SK-N-SH treated with all-trans-retinoic acid at 6 μM for 48 hours (cell line): Measurements from ENCODE around the gene GRIK4.

Experiments used
- ATAC-seq: fragments of 200-7000 bp; cut with Tn5 transposase; 3 replicates; pipeline ENCODE4 v1.9.1; 2020; ENCODE audit warnings: mild to moderate bottlenecking, moderate library complexity
- BACH2 ChIP-seq: fragments of 250-450 bp; sonication (Bioruptor Pico); IDR thresholded peaks from 2 replicates; pipeline ENCODE4 v1.9.0; 2021; ENCODE audit warnings: mild to moderate bottlenecking, borderline replicate concordance
- CSDC2 ChIP-seq: fragments of 250-450 bp; sonication (Bioruptor Pico); IDR thresholded peaks from 2 replicates; pipeline ENCODE4 v1.5.0; 2020; ENCODE audit warnings: mild to moderate bottlenecking, moderate library complexity
- ISL1 ChIP-seq: fragments of 250-450 bp; sonication (Bioruptor Pico); IDR thresholded peaks from 2 replicates; pipeline ENCODE4 v2.1.2; 2022; ENCODE audit warnings: mild to moderate bottlenecking, moderate library complexity
- OSR1 ChIP-seq: fragments of 250-450 bp; sonication (Bioruptor Pico); IDR thresholded peaks from 2 replicates; pipeline ENCODE4 v1.8.0; 2022; ENCODE audit warnings: moderate library complexity, mild to moderate bottlenecking, inconsistent platforms
- PPARA ChIP-seq: fragments of 250-450 bp; sonication (Bioruptor Pico); IDR thresholded peaks from 2 replicates; pipeline ENCODE4 v1.5.0; 2020; ENCODE audit warnings: mild to moderate bottlenecking, borderline replicate concordance
- RARB ChIP-seq: fragments of 250-450 bp; sonication (Bioruptor Pico); IDR thresholded peaks from 2 replicates; pipeline ENCODE4 v1.8.0; 2021; ENCODE audit warnings: mild to moderate bottlenecking, moderate library complexity
- SNAI2 ChIP-seq: fragments of 250-450 bp; sonication (Bioruptor Pico); IDR thresholded peaks from 2 replicates; pipeline ENCODE4 v1.5.0; 2020; ENCODE audit warnings: mild to moderate bottlenecking, moderate library complexity
- TCF4 ChIP-seq: fragments of 250-450 bp; sonication (Bioruptor Pico); IDR thresholded peaks from 2 replicates; pipeline ENCODE4 v1.8.0; 2021; ENCODE audit warnings: mild to moderate bottlenecking, moderate library complexity, borderline replicate concordance
- TOX ChIP-seq: fragments of 250-450 bp; sonication (Bioruptor Pico); IDR thresholded peaks from 2 replicates; pipeline ENCODE4 v1.8.0; 2021; ENCODE audit warnings: mild to moderate bottlenecking, moderate library complexity, borderline replicate concordance
- ZC3H10 ChIP-seq: fragments of 250-450 bp; sonication (Bioruptor Pico); IDR thresholded peaks from 2 replicates; pipeline ENCODE4 v1.5.1; 2021; ENCODE audit warnings: mild to moderate bottlenecking, moderate library complexity
- ZFP3 ChIP-seq: fragments of 250-450 bp; sonication (Bioruptor Pico); IDR thresholded peaks from 2 replicates; pipeline ENCODE4 v1.5.0; 2020; ENCODE audit warnings: mild to moderate bottlenecking, moderate library complexity
- ZFP30 ChIP-seq: fragments of 450-650 bp; formaldehyde crosslinking; IDR thresholded peaks from 2 replicates; pipeline ENCODE4 v1.5.0; 2022; ENCODE audit warnings: mild to moderate bottlenecking, moderate library complexity
- ZNF70 ChIP-seq: fragments of 450-650 bp; formaldehyde crosslinking; IDR thresholded peaks from 2 replicates; pipeline ENCODE4 v1.5.0; 2020; ENCODE audit warnings: mild to moderate bottlenecking, moderate library complexity
- ZNF8 ChIP-seq: fragments of 450-650 bp; formaldehyde crosslinking; IDR thresholded peaks from 2 replicates; pipeline ENCODE4 v1.5.0; 2020; ENCODE audit warnings: mild to moderate bottlenecking, moderate library complexity
- TF ChIP-seq, protein P1 (sequence below): fragments of 250-450 bp; sonication (Bioruptor Pico); IDR thresholded peaks from 2 replicates; pipeline ENCODE4 v1.5.1; 2021; ENCODE audit warnings: mild to moderate bottlenecking, moderate library complexity
- TF ChIP-seq, protein P2 (sequence below): fragments of 250-450 bp; sonication (Bioruptor Pico); IDR thresholded peaks from 2 replicates; pipeline ENCODE4 v1.8.0; 2021; ENCODE audit warnings: low read depth, mild to moderate bottlenecking, moderate library complexity, borderline replicate concordance
- TF ChIP-seq, protein P3 (sequence below): fragments of 250-450 bp; sonication (Bioruptor Pico); IDR thresholded peaks from 2 replicates; pipeline ENCODE4 v1.5.0; 2020; ENCODE audit warnings: mild to moderate bottlenecking, moderate library complexity
- TF ChIP-seq, protein P4 (sequence below): fragments of 250-450 bp; sonication (Bioruptor Pico); IDR thresholded peaks from 2 replicates; pipeline ENCODE4 v1.5.1; 2020; ENCODE audit warnings: low read depth, mild to moderate bottlenecking, moderate library complexity

GRIK4 gene

DNA sequence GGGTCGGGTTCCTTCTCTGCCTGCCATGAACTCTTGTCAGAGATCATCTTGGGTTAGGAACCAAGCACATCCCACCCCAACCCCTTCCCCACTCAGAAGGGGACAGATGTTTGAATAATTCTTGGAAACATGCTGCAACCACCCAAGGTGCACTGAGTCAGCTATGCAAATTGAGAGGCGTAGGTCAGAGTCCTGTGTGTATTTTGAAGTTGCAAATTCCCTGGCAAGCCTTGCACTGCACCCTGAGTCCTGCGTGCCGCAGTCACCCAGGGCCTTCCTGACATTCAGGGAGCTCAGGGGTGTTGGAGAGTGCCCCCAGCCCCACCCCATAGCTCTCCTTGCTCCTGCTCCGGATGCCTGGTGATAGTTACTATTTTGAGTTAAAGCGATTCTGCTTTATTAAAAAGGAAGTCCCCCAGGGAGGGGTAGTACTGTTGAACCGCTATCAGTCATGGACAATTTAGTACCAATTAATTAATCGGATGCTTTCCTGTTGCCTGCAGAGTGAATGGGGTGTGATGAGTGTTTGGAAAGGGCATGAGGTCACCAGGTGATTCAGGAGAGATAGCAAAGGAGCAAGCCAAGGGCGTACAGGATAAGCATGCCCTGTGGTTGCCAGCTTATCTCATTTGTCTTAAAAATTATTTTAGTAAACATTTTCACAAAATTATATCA lies 123.7 kb downstream of the GRIK4 start:
- no peak for TF ChIP-seq ZFP30 (CRISPR knock-in tag)
- TF ChIP-seq OSR1 = no peak
- TF ChIP-seq, protein P1, sequence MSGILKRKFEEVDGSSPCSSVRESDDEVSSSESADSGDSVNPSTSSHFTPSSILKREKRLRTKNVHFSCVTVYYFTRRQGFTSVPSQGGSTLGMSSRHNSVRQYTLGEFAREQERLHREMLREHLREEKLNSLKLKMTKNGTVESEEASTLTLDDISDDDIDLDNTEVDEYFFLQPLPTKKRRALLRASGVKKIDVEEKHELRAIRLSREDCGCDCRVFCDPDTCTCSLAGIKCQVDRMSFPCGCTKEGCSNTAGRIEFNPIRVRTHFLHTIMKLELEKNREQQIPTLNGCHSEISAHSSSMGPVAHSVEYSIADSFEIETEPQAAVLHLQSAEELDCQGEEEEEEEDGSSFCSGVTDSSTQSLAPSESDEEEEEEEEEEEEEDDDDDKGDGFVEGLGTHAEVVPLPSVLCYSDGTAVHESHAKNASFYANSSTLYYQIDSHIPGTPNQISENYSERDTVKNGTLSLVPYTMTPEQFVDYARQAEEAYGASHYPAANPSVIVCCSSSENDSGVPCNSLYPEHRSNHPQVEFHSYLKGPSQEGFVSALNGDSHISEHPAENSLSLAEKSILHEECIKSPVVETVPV (CRISPR knock-in tag) = no peak
- no peak for TF ChIP-seq RARB (CRISPR knock-in tag)
- no peak for TF ChIP-seq ZFP3
- TF ChIP-seq, protein P2, sequence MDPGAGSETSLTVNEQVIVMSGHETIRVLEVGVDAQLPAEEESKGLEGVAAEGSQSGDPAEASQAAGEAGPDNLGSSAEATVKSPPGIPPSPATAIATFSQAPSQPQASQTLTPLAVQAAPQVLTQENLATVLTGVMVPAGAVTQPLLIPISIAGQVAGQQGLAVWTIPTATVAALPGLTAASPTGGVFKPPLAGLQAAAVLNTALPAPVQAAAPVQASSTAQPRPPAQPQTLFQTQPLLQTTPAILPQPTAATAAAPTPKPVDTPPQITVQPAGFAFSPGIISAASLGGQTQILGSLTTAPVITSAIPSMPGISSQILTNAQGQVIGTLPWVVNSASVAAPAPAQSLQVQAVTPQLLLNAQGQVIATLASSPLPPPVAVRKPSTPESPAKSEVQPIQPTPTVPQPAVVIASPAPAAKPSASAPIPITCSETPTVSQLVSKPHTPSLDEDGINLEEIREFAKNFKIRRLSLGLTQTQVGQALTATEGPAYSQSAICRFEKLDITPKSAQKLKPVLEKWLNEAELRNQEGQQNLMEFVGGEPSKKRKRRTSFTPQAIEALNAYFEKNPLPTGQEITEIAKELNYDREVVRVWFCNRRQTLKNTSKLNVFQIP (CRISPR knock-in tag) = no peak
- TF ChIP-seq BACH2 = no peak
- no peak for TF ChIP-seq SNAI2 (CRISPR knock-in tag)
- TF ChIP-seq, protein P3, sequence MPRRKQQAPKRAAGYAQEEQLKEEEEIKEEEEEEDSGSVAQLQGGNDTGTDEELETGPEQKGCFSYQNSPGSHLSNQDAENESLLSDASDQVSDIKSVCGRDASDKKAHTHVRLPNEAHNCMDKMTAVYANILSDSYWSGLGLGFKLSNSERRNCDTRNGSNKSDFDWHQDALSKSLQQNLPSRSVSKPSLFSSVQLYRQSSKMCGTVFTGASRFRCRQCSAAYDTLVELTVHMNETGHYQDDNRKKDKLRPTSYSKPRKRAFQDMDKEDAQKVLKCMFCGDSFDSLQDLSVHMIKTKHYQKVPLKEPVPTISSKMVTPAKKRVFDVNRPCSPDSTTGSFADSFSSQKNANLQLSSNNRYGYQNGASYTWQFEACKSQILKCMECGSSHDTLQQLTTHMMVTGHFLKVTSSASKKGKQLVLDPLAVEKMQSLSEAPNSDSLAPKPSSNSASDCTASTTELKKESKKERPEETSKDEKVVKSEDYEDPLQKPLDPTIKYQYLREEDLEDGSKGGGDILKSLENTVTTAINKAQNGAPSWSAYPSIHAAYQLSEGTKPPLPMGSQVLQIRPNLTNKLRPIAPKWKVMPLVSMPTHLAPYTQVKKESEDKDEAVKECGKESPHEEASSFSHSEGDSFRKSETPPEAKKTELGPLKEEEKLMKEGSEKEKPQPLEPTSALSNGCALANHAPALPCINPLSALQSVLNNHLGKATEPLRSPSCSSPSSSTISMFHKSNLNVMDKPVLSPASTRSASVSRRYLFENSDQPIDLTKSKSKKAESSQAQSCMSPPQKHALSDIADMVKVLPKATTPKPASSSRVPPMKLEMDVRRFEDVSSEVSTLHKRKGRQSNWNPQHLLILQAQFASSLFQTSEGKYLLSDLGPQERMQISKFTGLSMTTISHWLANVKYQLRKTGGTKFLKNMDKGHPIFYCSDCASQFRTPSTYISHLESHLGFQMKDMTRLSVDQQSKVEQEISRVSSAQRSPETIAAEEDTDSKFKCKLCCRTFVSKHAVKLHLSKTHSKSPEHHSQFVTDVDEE (CRISPR knock-in tag) = no peak
- ATAC-seq = no peak

DNA sequence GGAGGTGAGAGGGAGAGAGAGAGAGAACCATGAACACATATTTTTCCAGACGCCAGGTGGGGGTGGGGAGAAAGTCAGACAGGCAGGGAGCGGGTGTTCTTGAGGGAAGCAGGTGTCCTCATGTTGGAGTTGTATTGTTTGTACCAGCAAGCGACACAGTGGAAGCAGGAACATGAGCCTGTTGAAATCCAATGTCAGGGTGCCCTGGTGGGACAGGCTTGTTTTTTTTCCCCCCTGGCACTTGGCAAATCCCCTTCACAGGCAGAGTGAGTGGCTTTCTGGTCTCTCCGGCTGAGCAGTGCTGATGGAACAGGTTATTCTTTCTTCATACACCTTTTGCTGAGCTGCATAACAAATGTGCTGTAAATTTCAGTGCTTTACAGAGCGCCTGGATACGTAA lies 125.6 kb downstream of the GRIK4 start:
- ATAC-seq = no peak
- TF ChIP-seq SNAI2 (CRISPR knock-in tag) = no peak
- TF ChIP-seq TCF4 = no peak
- TF ChIP-seq PPARA (CRISPR knock-in tag) = no peak
- TF ChIP-seq, protein P1 (CRISPR knock-in tag) = no peak
- TF ChIP-seq ZFP30 (CRISPR knock-in tag) = no peak
- TF ChIP-seq ZFP3 = no peak
- TF ChIP-seq TOX (CRISPR knock-in tag) = no peak
- TF ChIP-seq ZC3H10 (CRISPR knock-in tag) = no peak
- TF ChIP-seq, protein P4, sequence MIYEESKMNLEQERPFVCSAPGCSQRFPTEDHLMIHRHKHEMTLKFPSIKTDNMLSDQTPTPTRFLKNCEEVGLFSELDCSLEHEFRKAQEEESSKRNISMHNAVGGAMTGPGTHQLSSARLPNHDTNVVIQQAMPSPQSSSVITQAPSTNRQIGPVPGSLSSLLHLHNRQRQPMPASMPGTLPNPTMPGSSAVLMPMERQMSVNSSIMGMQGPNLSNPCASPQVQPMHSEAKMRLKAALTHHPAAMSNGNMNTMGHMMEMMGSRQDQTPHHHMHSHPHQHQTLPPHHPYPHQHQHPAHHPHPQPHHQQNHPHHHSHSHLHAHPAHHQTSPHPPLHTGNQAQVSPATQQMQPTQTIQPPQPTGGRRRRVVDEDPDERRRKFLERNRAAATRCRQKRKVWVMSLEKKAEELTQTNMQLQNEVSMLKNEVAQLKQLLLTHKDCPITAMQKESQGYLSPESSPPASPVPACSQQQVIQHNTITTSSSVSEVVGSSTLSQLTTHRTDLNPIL (CRISPR knock-in tag) = no peak
- no peak for TF ChIP-seq RARB (CRISPR knock-in tag)
- no peak for TF ChIP-seq ZNF8 (CRISPR knock-in tag)
- no peak for TF ChIP-seq ZNF70 (CRISPR knock-in tag)
- TF ChIP-seq ISL1 (CRISPR knock-in tag) = no peak
- TF ChIP-seq, protein P3 (CRISPR knock-in tag) = no peak
- no peak for TF ChIP-seq BACH2
- TF ChIP-seq, protein P2 (CRISPR knock-in tag) = no peak
- TF ChIP-seq CSDC2 (CRISPR knock-in tag) = no peak
- no peak for TF ChIP-seq OSR1
